DOHH2 (cell line): ENCODE measurements around the gene STRN.

Experiments used
- H3F3A ChIP-seq: fragments of 200-600 bp; sonication (generic), shearing (Covaris generic); 2 replicates; pipeline ENCODE4 v1.6.0; 2016; ENCODE audit warnings: antibody characterized with exemption, mild to moderate bottlenecking; ENCODE audit not compliant: control insufficient read depth, insufficient read depth
- H3K27ac ChIP-seq: fragments of 200-600 bp; sonication (generic); 2 replicates; pipeline ENCODE4 v1.5.1; 2014; ENCODE audit warnings: low read depth, mild to moderate bottlenecking, low read length, moderate library complexity
- H3K27me3 ChIP-seq: fragments of 200-600 bp; sonication (generic); 2 replicates; pipeline ENCODE4 v1.6.1; 2014; ENCODE audit warnings: mild to moderate bottlenecking, low read length, mixed read lengths; ENCODE audit not compliant: control insufficient read depth
- H3K36me3 ChIP-seq: fragments of 200-600 bp; sonication (generic); 2 replicates; pipeline ENCODE4 v1.6.1; 2014; ENCODE audit warnings: mild to moderate bottlenecking, low read length, moderate library complexity, mixed read lengths; ENCODE audit not compliant: control insufficient read depth
- H3K4me1 ChIP-seq: fragments of 200-600 bp; sonication (generic); 2 replicates; pipeline ENCODE4 v1.6.1; 2014; ENCODE audit warnings: mild to moderate bottlenecking, low read length, mixed read lengths; ENCODE audit not compliant: control insufficient read depth
- H3K4me2 ChIP-seq: fragments of 200-600 bp; sonication (generic); 2 replicates; pipeline ENCODE4 v1.6.0; 2014; ENCODE audit warnings: mild to moderate bottlenecking, low read length, moderate library complexity
- H3K4me3 ChIP-seq: fragments of 200-600 bp; sonication (generic); 2 replicates; pipeline ENCODE4 v1.5.1; 2014; ENCODE audit warnings: mild to moderate bottlenecking, low read length, mixed read lengths
- H3K79me2 ChIP-seq: fragments of 200-600 bp; sonication (generic); 2 replicates; pipeline ENCODE4 v1.6.1; 2014; ENCODE audit warnings: mild to moderate bottlenecking, low read length, mixed read lengths; ENCODE audit not compliant: control insufficient read depth
- H3K9me2 ChIP-seq: fragments of 200-600 bp; sonication (generic); replicated peaks from 2 replicates; pipeline ENCODE4 v1.6.1; 2014; ENCODE audit warnings: mild to moderate bottlenecking, low read length, mixed read lengths; ENCODE audit not compliant: control insufficient read depth
- H3K9me3 ChIP-seq: fragments of 200-600 bp; sonication (generic); 2 replicates; pipeline ENCODE4 v1.6.1; 2014; ENCODE audit warnings: antibody characterized with exemption, low read length, mixed read lengths; ENCODE audit not compliant: control insufficient read depth, insufficient read depth
- H4K20me1 ChIP-seq: fragments of 200-600 bp; sonication (generic); 2 replicates; pipeline ENCODE4 v1.6.0; 2014; ENCODE audit warnings: low read depth, mild to moderate bottlenecking, antibody characterized with exemption, low read length, moderate library complexity; ENCODE audit not compliant: control insufficient read depth, insufficient read depth
- EZH2phosphoT487 ChIP-seq: fragments of 200-600 bp; sonication (generic); IDR thresholded peaks from 2 replicates; pipeline ENCODE4 v1.6.1; 2017; ENCODE audit warnings: borderline replicate concordance, mild to moderate bottlenecking, antibody characterized with exemption, low read length, moderate library complexity, mixed read lengths
- TF ChIP-seq, protein P1 (sequence below): fragments of 200-600 bp; sonication (generic); IDR thresholded peaks from one replicate; pipeline ENCODE4 v1.5.1; 2014; ENCODE audit warnings: antibody characterized with exemption, mild to moderate bottlenecking, low read depth, low read length; ENCODE audit not compliant: poor library complexity, severe bottlenecking

STRN gene

GRCh38 chr2:36871068-36871707, 95.1 kb downstream of the STRN start:
- Histone ChIP-seq H3K4me3 (no peak overlapping the region), H3K79me2 (no peaks in the 10 kb centered on the region), H3K27me3 (no peaks in the 10 kb centered on the region), H3K27ac (no peak overlapping the region), H4K20me1 (no peaks in the 10 kb centered on the region), H3K4me2 (no peak overlapping the region), H3K4me1 (no peaks in the 10 kb centered on the region), H3F3A (no peaks in the 10 kb centered on the region), H3K36me3 (peaks cover 31% of the 10 kb centered on the region), H3K9me2 (no peaks in the 10 kb centered on the region), H3K9me3 (no peaks in the 10 kb centered on the region)
- TF ChIP-seq, protein P1, sequence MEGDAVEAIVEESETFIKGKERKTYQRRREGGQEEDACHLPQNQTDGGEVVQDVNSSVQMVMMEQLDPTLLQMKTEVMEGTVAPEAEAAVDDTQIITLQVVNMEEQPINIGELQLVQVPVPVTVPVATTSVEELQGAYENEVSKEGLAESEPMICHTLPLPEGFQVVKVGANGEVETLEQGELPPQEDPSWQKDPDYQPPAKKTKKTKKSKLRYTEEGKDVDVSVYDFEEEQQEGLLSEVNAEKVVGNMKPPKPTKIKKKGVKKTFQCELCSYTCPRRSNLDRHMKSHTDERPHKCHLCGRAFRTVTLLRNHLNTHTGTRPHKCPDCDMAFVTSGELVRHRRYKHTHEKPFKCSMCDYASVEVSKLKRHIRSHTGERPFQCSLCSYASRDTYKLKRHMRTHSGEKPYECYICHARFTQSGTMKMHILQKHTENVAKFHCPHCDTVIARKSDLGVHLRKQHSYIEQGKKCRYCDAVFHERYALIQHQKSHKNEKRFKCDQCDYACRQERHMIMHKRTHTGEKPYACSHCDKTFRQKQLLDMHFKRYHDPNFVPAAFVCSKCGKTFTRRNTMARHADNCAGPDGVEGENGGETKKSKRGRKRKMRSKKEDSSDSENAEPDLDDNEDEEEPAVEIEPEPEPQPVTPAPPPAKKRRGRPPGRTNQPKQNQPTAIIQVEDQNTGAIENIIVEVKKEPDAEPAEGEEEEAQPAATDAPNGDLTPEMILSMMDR: no peak
- TF ChIP-seq EZH2phosphoT487: no peak

- no peak overlapping the region for H3K4me3 ChIP-seq
- TF ChIP-seq, protein P1: no peak
- TF ChIP-seq EZH2phosphoT487: no peak
These were observed 96.7 kb downstream of the STRN start for GRCh38 chr2:36869606-36870005.

DNA sequence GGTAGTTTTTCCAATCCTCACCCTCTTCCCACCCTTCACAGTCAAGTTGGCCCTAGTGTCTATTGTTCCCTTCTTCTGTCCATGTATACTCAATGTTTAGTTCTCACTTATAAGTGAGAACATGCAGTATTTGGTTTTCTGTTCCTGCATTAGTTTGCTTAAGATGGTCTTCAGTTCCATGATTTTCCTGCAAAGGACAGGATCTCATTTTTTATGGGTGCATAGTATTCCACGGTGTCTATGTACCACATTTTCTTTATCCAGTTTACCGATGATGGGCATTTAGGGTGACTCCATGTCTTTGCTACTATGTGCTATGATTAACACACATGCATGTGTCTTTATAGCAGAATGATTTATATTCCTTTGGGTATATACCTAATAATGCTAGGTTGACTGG, 104.4 kb downstream of the STRN start:
- Histone ChIP-seq H3K4me1 (no peaks in the 10 kb centered on the region), H4K20me1 (no peaks in the 10 kb centered on the region), H3K36me3 (peaks cover 14% of the 10 kb centered on the region), H3K4me3 (no peak overlapping the region), H3K9me2 (no peaks in the 10 kb centered on the region), H3K9me3 (no peaks in the 10 kb centered on the region), H3K79me2 (no peaks in the 10 kb centered on the region), H3F3A (no peaks in the 10 kb centered on the region), H3K4me2 (no peak overlapping the region), H3K27me3 (no peaks in the 10 kb centered on the region), H3K27ac (no peak overlapping the region)
- TF ChIP-seq, protein P1: no peak
- TF ChIP-seq EZH2phosphoT487: no peak

More at GRCh38 chr2:36869606-36870005, 96.7 kb downstream of the STRN start:
- Histone ChIP-seq H3F3A (no peaks in the 10 kb centered on the region), H3K4me1 (no peaks in the 10 kb centered on the region), H3K9me2 (no peaks in the 10 kb centered on the region), H3K79me2 (no peaks in the 10 kb centered on the region), H3K9me3 (no peaks in the 10 kb centered on the region), H3K36me3 (peaks cover 34% of the 10 kb centered on the region), H3K27ac (no peak overlapping the region), H3K27me3 (no peaks in the 10 kb centered on the region), H3K4me2 (no peak overlapping the region), H4K20me1 (no peaks in the 10 kb centered on the region)
